GM23338 (cell line): ENCODE results near the gene PRDX6. TPM values are rescaled to one million over a fixed set of nuclear protein-coding genes. Genes with fewer than 3 reads are reported as not detected.

ENCODE experiments used
- ATAC-seq: fragments of 200-7000 bp; cut with Tn5 transposase; 3 replicates; pipeline ENCODE4 v1.9.1; 2020
- DNase-seq: peaks from one replicate; pipeline ENCODE4 v3.0.0-alpha.2; 2015; ENCODE audit warnings: low spot score
- H2AFZ ChIP-seq: fragments of 200-600 bp; sonication (generic); 2 replicates; pipeline ENCODE4 v1.8.0; 2016; ENCODE audit warnings: antibody characterized with exemption, mild to moderate bottlenecking, moderate library complexity
- H3F3A ChIP-seq: fragments of 200-600 bp; sonication (generic); replicated peaks from 2 replicates; pipeline ENCODE4 v1.8.0; 2017; ENCODE audit warnings: antibody characterized with exemption, mixed run types, low read depth
- H3K27ac ChIP-seq: fragments of 200-600 bp; sonication (generic); 2 replicates; pipeline ENCODE4 v1.6.1; 2016; ENCODE audit warnings: low read depth
- H3K27me3 ChIP-seq: fragments of 200-600 bp; sonication (generic); 2 replicates; pipeline ENCODE4 v1.8.0; 2016; ENCODE audit warnings: mild to moderate bottlenecking, mixed run types, moderate library complexity; ENCODE audit not compliant: insufficient read depth
- H3K36me3 ChIP-seq: fragments of 200-600 bp; sonication (generic); 2 replicates; pipeline ENCODE4 v1.8.0; 2016; ENCODE audit warnings: mild to moderate bottlenecking; ENCODE audit not compliant: insufficient read depth
- H3K4me1 ChIP-seq: fragments of 200-600 bp; sonication (generic); 2 replicates; pipeline ENCODE4 v1.8.0; 2016; ENCODE audit warnings: mild to moderate bottlenecking, moderate library complexity; ENCODE audit not compliant: insufficient read depth
- H3K4me2 ChIP-seq: fragments of 200-600 bp; sonication (generic); 2 replicates; pipeline ENCODE4 v1.7.1; 2017; ENCODE audit warnings: mixed run types
- H3K4me3 ChIP-seq: fragments of 200-600 bp; sonication (generic); 2 replicates; pipeline ENCODE4 v1.6.1; 2016; ENCODE audit warnings: mixed run types
- H3K79me2 ChIP-seq: fragments of 200-600 bp; sonication (generic); replicated peaks from 2 replicates; pipeline ENCODE4 v1.8.0; 2017; ENCODE audit warnings: mild to moderate bottlenecking; ENCODE audit not compliant: insufficient read depth
- H3K9me2 ChIP-seq: fragments of 200-600 bp; sonication (generic); 2 replicates; pipeline ENCODE4 v1.8.0; 2017; ENCODE audit not compliant: insufficient read depth
- H4K20me1 ChIP-seq: fragments of 200-600 bp; sonication (generic); replicated peaks from 2 replicates; pipeline ENCODE4 v1.8.0; 2017; ENCODE audit warnings: mild to moderate bottlenecking; ENCODE audit not compliant: insufficient read depth
- H3K27ac Mint-ChIP-seq: 2 replicates; pipeline ENCODE4 v1.8.0; 2020; ENCODE audit warnings: inconsistent platforms, mild to moderate bottlenecking, moderate library complexity, mixed read lengths
- H3K27me3 Mint-ChIP-seq: 3 replicates; pipeline ENCODE4 v1.8.0; 2022; ENCODE audit warnings: low read depth, mild to moderate bottlenecking, moderate library complexity, mixed read lengths, inconsistent platforms; ENCODE audit not compliant: insufficient read depth, poor library complexity
- H3K36me3 Mint-ChIP-seq: 3 replicates; pipeline ENCODE4 v1.8.0; 2021; ENCODE audit warnings: low read depth, mild to moderate bottlenecking, inconsistent platforms, moderate library complexity, mixed read lengths
- H3K4me1 Mint-ChIP-seq: 3 replicates; pipeline ENCODE4 v1.8.0; 2020; ENCODE audit warnings: mild to moderate bottlenecking, inconsistent platforms, mixed read lengths
- H3K4me3 Mint-ChIP-seq: 3 replicates; pipeline ENCODE4 v1.8.0; 2021; ENCODE audit warnings: moderate library complexity, mild to moderate bottlenecking, inconsistent platforms, mixed read lengths
- H3K9me3 Mint-ChIP-seq: 3 replicates; pipeline ENCODE4 v1.8.0; 2020; ENCODE audit warnings: moderate library complexity, mild to moderate bottlenecking, inconsistent platforms, mixed read lengths
- CREB1 ChIP-seq: fragments of 250-450 bp; sonication (Bioruptor Pico); IDR thresholded peaks from 2 replicates; pipeline ENCODE4 v1.5.0; 2020; ENCODE audit warnings: low read depth, mild to moderate bottlenecking, moderate library complexity
- EZH2 ChIP-seq: fragments of 200-600 bp; sonication (generic); IDR thresholded peaks from one replicate; pipeline ENCODE4 v1.8.0; 2017; ENCODE audit warnings: antibody characterized with exemption, mild to moderate bottlenecking, low read depth; ENCODE audit not compliant: unreplicated experiment
- EZH2phosphoT487 ChIP-seq: fragments of 200-600 bp; sonication (generic); IDR thresholded peaks from one replicate; pipeline ENCODE4 v1.8.1; 2018; ENCODE audit warnings: antibody characterized with exemption; ENCODE audit not compliant: unreplicated experiment
- JUNB ChIP-seq: IDR thresholded peaks from one replicate; pipeline ENCODE4 v1.6.1; 2016; ENCODE audit warnings: antibody characterized with exemption; ENCODE audit not compliant: unreplicated experiment
- NANOG ChIP-seq: IDR thresholded peaks from 2 replicates; pipeline ENCODE4 v1.6.1; 2016; ENCODE audit warnings: antibody characterized with exemption, borderline replicate concordance
- POLR2AphosphoS5 ChIP-seq: IDR thresholded peaks from 2 replicates; pipeline ENCODE4 v1.6.1; 2016; ENCODE audit warnings: antibody characterized with exemption, low read depth
- STAT1 ChIP-seq: IDR thresholded peaks from one replicate; pipeline ENCODE4 v1.6.1; 2016; ENCODE audit warnings: antibody characterized with exemption; ENCODE audit not compliant: unreplicated experiment
- ZNF114 ChIP-seq: fragments of 250-450 bp; sonication (Bioruptor Pico); IDR thresholded peaks from 2 replicates; pipeline ENCODE4 v1.5.0; 2020; ENCODE audit warnings: mild to moderate bottlenecking, moderate library complexity
- ZNF331 ChIP-seq: fragments of 250-450 bp; sonication (Bioruptor Pico); IDR thresholded peaks from 2 replicates; pipeline ENCODE4 v1.5.0; 2020; ENCODE audit warnings: low read depth, mild to moderate bottlenecking, moderate library complexity
- polyA plus RNA-seq: library from polyadenylated mRNA; unstranded; fragments of >200 nt; fragmentation: Nextera tagmentation; extraction: Ambion mirVana; gene quantifications from 2 replicates; pipeline ENCODE4 v1.2.1, GENCODE V29; 2016
- total RNA-seq: library from RNA; depleted of rRNA; stranded (reverse); fragments of >200 nt; shearing (Covaris generic); gene quantifications from 2 replicates; pipeline ENCODE4 v1.2.3, GENCODE V29; 2014
- TF ChIP-seq, protein P1 (sequence below): IDR thresholded peaks from one replicate; pipeline ENCODE4 v1.6.1; 2018; ENCODE audit warnings: antibody characterized with exemption; ENCODE audit not compliant: unreplicated experiment
- TF ChIP-seq, protein P2 (sequence below): IDR thresholded peaks from 2 replicates; pipeline ENCODE4 v1.6.1; 2016; ENCODE audit warnings: antibody characterized with exemption
- TF ChIP-seq, protein P3 (sequence below), 2 experiments: fragments of 200-600 bp in 1 of 2; sonication (generic) in 1 of 2; conservative IDR thresholded peaks; 2 replicates each; pipeline versions ENCODE4 v1.5.1 to v1.6.1; 2016 to 2017; ENCODE audit warnings: antibody characterized with exemption in 2 of 2, low read depth in 2 of 2, mild to moderate bottlenecking in 2 of 2, moderate library complexity in 1 of 2

Gene PRDX6
- total and polyA plus RNA-seq, 2 experiments from 2014 or later = 516 to 746 TPM

DNA sequence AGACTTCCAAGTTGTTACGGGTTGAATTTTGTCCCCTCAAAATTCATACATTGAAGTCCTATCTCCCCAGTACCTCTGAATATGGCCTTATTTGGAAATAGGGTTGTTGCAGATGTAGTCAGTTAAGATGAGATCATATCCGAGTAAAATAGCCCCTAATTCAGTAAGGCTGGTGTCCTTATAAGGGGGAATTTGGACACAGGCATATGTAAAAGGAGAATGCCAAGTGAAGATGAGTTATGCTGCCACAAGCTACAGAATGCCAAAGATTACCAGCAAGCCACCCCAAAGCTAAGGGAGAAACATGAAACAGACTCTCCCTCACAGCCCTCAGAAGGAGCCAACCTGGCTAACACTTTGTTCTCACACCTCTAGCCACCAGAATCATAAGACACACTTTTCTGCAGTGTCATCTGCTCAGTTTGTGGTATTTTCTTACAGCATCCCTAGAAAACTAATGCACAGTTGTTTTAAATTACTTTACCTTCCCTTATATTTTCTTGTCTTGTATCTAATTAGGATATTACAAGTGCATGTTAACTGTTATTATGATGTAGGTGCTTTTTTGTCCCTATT, 43.3 kb upstream of the PRDX6 start:
- no peak overlapping the region for H3K27ac ChIP-seq
- Mint-ChIP-seq H3K4me1 (peaks cover 32% of the 10 kb centered on the region), H3K36me3 (peaks cover 2% of the 10 kb centered on the region; the same call in 1 of the 3 replicates), H3K27me3 (no peaks in the 10 kb centered on the region), H3K27ac (no peak overlapping the region), H3K4me3 (no peak overlapping the region), H3K9me3 (no peaks in the 10 kb centered on the region)
- H3K9me2 ChIP-seq = no peaks in the 10 kb centered on the region
- peaks cover 24% of the 10 kb centered on the region for H3K4me1 ChIP-seq
- TF ChIP-seq EZH2 = no peak
- H3K4me2 ChIP-seq = no peak overlapping the region
- no peaks in the 10 kb centered on the region for H3K27me3 ChIP-seq
- H3F3A ChIP-seq = no peaks in the 10 kb centered on the region
- no peaks in the 10 kb centered on the region for H3K36me3 ChIP-seq
- H2AFZ ChIP-seq = no peak overlapping the region
- no peak overlapping the region for H3K4me3 ChIP-seq
- no peaks in the 10 kb centered on the region for H4K20me1 ChIP-seq
- ATAC-seq = no peak
- no peak for DNase-seq
- no peaks in the 10 kb centered on the region for H3K79me2 ChIP-seq

DNA sequence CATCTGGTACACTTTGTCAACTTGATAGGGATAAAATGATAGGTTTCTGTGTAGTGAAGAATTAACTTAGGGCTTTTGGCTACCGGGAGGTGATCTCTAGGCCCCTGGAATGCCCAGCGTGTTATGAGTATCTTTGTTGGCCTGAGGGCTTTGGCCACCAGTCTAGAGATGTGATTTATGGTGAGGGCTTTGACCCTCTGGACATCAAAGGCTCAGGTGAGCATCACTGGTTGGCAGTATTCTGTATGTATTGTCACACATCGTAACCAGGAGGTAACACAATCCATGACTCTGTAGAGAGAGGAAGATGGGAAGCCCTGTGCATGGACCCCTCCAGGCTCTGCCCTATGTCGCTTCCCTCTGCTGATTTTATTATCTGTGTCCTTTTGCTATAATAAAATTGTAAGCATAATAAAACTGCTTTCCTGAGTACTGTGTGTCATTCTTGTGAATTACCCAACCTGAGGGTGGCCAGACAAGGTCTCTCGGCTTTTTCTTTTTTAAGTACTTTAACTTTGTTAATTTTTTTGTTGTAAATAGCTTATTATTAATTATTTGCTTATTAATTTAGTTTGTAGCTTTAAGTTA, 40.2 kb upstream of the PRDX6 start:
- Histone ChIP-seq H4K20me1 (no peaks in the 10 kb centered on the region), H3K4me1 (peaks cover 11% of the 10 kb centered on the region), H3K4me2 (no peak overlapping the region), H3K9me2 (no peaks in the 10 kb centered on the region; the same call in 1 of the 2 replicates), H3F3A (no peaks in the 10 kb centered on the region), H3K4me3 (no peak overlapping the region), H3K27ac (no peak overlapping the region), H3K79me2 (no peaks in the 10 kb centered on the region), H2AFZ (no peak overlapping the region), H3K27me3 (no peaks in the 10 kb centered on the region), H3K36me3 (no peaks in the 10 kb centered on the region)
- no peaks in the 10 kb centered on the region for H3K9me3 Mint-ChIP-seq
- no peak for ATAC-seq
- DNase-seq = no peak
- 0 out of 3 replicates have a peak, but pooled peaks cover under 1% of the 10 kb centered on the region for H3K36me3 Mint-ChIP-seq
- peaks cover 12% of the 10 kb centered on the region for H3K4me1 Mint-ChIP-seq
- no peak overlapping the region for H3K4me3 Mint-ChIP-seq
- H3K27ac Mint-ChIP-seq = no peak overlapping the region
- H3K27me3 Mint-ChIP-seq = no peaks in the 10 kb centered on the region
- TF ChIP-seq EZH2phosphoT487 (no peak), CREB1 (CRISPR knock-in tag) (no peak), POLR2AphosphoS5 (no peak), NANOG (no peak), JUNB (no peak), EZH2 (no peak), ZNF114 (CRISPR knock-in tag) (no peak), ZNF331 (CRISPR knock-in tag) (no peak), STAT1 (no peak)
- TF ChIP-seq, protein P1, sequence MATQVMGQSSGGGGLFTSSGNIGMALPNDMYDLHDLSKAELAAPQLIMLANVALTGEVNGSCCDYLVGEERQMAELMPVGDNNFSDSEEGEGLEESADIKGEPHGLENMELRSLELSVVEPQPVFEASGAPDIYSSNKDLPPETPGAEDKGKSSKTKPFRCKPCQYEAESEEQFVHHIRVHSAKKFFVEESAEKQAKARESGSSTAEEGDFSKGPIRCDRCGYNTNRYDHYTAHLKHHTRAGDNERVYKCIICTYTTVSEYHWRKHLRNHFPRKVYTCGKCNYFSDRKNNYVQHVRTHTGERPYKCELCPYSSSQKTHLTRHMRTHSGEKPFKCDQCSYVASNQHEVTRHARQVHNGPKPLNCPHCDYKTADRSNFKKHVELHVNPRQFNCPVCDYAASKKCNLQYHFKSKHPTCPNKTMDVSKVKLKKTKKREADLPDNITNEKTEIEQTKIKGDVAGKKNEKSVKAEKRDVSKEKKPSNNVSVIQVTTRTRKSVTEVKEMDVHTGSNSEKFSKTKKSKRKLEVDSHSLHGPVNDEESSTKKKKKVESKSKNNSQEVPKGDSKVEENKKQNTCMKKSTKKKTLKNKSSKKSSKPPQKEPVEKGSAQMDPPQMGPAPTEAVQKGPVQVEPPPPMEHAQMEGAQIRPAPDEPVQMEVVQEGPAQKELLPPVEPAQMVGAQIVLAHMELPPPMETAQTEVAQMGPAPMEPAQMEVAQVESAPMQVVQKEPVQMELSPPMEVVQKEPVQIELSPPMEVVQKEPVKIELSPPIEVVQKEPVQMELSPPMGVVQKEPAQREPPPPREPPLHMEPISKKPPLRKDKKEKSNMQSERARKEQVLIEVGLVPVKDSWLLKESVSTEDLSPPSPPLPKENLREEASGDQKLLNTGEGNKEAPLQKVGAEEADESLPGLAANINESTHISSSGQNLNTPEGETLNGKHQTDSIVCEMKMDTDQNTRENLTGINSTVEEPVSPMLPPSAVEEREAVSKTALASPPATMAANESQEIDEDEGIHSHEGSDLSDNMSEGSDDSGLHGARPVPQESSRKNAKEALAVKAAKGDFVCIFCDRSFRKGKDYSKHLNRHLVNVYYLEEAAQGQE = no peak
- TF ChIP-seq, protein P2, sequence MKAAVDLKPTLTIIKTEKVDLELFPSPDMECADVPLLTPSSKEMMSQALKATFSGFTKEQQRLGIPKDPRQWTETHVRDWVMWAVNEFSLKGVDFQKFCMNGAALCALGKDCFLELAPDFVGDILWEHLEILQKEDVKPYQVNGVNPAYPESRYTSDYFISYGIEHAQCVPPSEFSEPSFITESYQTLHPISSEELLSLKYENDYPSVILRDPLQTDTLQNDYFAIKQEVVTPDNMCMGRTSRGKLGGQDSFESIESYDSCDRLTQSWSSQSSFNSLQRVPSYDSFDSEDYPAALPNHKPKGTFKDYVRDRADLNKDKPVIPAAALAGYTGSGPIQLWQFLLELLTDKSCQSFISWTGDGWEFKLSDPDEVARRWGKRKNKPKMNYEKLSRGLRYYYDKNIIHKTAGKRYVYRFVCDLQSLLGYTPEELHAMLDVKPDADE = no peak
- TF ChIP-seq, protein P3, sequence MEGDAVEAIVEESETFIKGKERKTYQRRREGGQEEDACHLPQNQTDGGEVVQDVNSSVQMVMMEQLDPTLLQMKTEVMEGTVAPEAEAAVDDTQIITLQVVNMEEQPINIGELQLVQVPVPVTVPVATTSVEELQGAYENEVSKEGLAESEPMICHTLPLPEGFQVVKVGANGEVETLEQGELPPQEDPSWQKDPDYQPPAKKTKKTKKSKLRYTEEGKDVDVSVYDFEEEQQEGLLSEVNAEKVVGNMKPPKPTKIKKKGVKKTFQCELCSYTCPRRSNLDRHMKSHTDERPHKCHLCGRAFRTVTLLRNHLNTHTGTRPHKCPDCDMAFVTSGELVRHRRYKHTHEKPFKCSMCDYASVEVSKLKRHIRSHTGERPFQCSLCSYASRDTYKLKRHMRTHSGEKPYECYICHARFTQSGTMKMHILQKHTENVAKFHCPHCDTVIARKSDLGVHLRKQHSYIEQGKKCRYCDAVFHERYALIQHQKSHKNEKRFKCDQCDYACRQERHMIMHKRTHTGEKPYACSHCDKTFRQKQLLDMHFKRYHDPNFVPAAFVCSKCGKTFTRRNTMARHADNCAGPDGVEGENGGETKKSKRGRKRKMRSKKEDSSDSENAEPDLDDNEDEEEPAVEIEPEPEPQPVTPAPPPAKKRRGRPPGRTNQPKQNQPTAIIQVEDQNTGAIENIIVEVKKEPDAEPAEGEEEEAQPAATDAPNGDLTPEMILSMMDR (conservative IDR thresholded peaks at IDR 0.05; ENCODE audit: low read depth in 2 of 2) = no peak
